ENCODE data around the gene ARF6. TPM values are rescaled to one million over a fixed set of nuclear protein-coding genes. Genes with fewer than 3 reads are reported as not detected.

The ARF6 gene
- total and polyA plus RNA-seq, 9 of the 15 experiments (the other 6 are each of a cell fraction or from before 2014, with no cell fraction given): 15.3 to 35.2 (median 24.9) TPM

DNA sequence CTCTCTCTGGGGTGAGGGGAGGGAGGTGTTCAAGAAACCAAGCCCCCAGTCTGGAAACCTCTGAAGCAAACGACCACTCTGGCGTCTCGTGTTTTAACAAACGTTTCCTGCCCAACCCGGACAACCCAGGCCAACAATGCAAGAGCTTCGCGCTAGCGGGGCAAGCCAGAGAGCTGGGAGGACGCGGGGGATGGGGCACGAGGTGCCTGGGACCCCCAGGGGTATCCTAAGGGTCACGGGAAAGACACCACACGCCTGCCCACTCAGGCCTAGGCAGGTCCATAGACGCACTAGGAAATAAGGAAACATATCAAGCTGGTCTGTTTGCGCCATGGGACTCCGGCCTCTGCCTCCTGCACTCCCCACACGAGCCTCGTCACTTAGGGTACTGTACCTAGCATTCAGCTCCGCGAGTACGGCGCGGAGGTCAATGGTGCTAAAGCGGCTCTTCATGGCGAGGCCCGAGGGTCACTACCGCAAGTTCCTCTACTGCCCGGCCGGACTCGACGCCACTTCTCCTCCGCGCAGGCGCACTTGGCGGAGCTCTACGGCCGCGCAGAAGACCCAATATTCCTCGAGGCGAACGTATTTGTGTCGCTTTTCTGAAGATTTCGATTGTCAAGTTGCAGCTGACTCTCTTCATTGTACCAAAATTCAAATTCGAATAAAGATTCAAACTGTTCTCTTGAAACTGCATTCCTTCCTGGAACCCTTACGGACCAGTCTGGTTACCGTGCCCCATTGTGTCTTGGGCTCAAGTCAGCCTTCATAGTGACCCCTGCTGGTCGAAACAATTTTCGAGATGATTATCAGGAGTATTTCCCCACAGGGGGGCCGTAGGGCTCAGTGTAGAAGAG lies 40.4 kb upstream of the ARF6 start, which contains the start of gene NEMF (continued):
- peak; percentile 27; the same call in 1 of the 2 replicates for TF ChIP-seq NKRF (IDR thresholded peaks at IDR 0.05; ENCODE audit: borderline replicate concordance)
- no peak for TF ChIP-seq FOXK1 (CRISPR knock-in tag; IDR thresholded peaks at IDR 0.05; ENCODE audit: borderline replicate concordance)
- TF ChIP-seq ZBTB7A (IDR thresholded peaks at IDR 0.05; ENCODE audit: borderline replicate concordance, control insufficient read depth, low read depth, low read length): peak; percentile 80
- no peak for TF ChIP-seq CHD4 (IDR thresholded peaks at IDR 0.05; ENCODE audit: insufficient read depth, insufficient replicate concordance, low read depth, low read length, poor library complexity, severe bottlenecking)
- TF ChIP-seq ASH1L (IDR thresholded peaks at IDR 0.05; ENCODE audit: borderline replicate concordance, low read depth, partially characterized antibody): no peak
- no peak for TF ChIP-seq NR1H2 (CRISPR knock-in tag; IDR thresholded peaks at IDR 0.05)
- no peak for TF ChIP-seq POLR3G (IDR thresholded peaks at IDR 0.05; ENCODE audit: extremely low read depth, insufficient read length, insufficient replicate concordance)
- TF ChIP-seq NR4A1 (CRISPR knock-in tag; IDR thresholded peaks at IDR 0.05): no peak
- TF ChIP-seq NR4A1 (tag; IDR thresholded peaks at IDR 0.05): no peak
- TF ChIP-seq FOS (IDR thresholded peaks at IDR 0.05; ENCODE audit: extremely low read depth, insufficient read length): no peak
- no peak for TF ChIP-seq UBTF (IDR thresholded peaks at IDR 0.05; ENCODE audit: borderline replicate concordance in 1 of 2, low read depth in 2 of 2, low read length in 2 of 2)
- TF ChIP-seq ARID2 (IDR thresholded peaks at IDR 0.05): no peak
- no peak for TF ChIP-seq CAMTA2 (CRISPR knock-in tag; conservative IDR thresholded peaks at IDR 0.05)
- no peak for TF ChIP-seq COPS2 (conservative IDR thresholded peaks at IDR 0.05)
- TF ChIP-seq ZNF668 (CRISPR knock-in tag; IDR thresholded peaks at IDR 0.05): no peak
- TF ChIP-seq IRF2 (CRISPR knock-in tag; IDR thresholded peaks at IDR 0.05): no peak
- TF ChIP-seq PHTF2 (CRISPR knock-in tag; IDR thresholded peaks at IDR 0.05): no peak
- TF ChIP-seq, protein P1, sequence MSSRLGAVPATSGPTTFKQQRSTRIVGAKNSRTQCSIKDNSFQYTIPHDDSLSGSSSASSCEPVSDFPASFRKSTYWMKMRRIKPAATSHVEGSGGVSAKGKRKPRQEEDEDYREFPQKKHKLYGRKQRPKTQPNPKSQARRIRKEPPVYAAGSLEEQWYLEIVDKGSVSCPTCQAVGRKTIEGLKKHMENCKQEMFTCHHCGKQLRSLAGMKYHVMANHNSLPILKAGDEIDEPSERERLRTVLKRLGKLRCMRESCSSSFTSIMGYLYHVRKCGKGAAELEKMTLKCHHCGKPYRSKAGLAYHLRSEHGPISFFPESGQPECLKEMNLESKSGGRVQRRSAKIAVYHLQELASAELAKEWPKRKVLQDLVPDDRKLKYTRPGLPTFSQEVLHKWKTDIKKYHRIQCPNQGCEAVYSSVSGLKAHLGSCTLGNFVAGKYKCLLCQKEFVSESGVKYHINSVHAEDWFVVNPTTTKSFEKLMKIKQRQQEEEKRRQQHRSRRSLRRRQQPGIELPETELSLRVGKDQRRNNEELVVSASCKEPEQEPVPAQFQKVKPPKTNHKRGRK (tag; IDR thresholded peaks at IDR 0.05): no peak
- no peak for TF ChIP-seq KDM4B (IDR thresholded peaks at IDR 0.05; ENCODE audit: borderline replicate concordance in 2 of 2, low read depth in 1 of 2)
- no peak for TF ChIP-seq SP2 (IDR thresholded peaks at IDR 0.05; ENCODE audit: extremely low read depth, low read depth, low read length, poor library complexity, severe bottlenecking)
- TF ChIP-seq ZNF764 (CRISPR knock-in tag; IDR thresholded peaks at IDR 0.05; ENCODE audit: low read depth): no peak
- no peak for TF ChIP-seq HLTF (IDR thresholded peaks at IDR 0.05)
- TF ChIP-seq NR2F6 (CRISPR knock-in tag; IDR thresholded peaks at IDR 0.05): no peak

Measured in K562 (cell line).